Neural progenitor cell (in vitro differentiated cells): ENCODE measurements around the gene ZNF324B.

ENCODE experiments used
- CTCF ChIP-seq: fragments of 200-600 bp; sonication (generic); IDR thresholded peaks from 2 replicates; pipeline ENCODE4 v1.5.1; 2017; ENCODE audit warnings: antibody characterized with exemption, mild to moderate bottlenecking
- EZH2phosphoT487 ChIP-seq: fragments of 200-600 bp; sonication (generic); IDR thresholded peaks from 2 replicates; pipeline ENCODE4 v1.6.1; 2017; ENCODE audit warnings: antibody characterized with exemption

DNA sequence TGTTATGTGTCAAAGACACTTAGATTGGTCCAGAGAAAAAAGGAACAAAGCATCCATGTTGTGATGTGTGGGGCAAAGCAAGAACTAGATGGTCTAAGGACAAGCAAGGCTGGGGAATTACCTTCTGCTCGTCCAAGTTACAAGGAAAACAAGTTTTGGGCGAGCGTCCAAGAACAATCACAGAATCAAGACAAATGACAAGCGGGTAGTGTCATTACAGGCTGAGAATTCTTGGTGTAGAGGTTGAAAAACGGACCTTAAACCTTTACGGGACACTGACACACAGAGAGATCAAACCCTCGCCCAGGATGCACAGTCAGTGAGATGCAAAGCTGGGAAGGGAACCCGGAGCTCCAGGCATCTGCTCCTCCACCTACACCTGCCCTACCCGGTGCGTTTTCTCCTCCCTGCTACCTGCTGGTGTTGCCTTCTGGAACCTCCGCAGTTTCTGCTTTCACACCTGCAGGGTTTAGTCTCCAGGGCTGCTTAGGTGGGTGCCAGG lies 515 bp upstream of the ZNF324B start:
- TF ChIP-seq CTCF: no peak
- TF ChIP-seq EZH2phosphoT487: no peak
